SK-N-SH treated with all-trans-retinoic acid at 6 μM for 48 hours (cell line): ENCODE measurements around the gene CEP152.

ENCODE experiments used
- ARNTL ChIP-seq: fragments of 450-650 bp; formaldehyde crosslinking; IDR thresholded peaks from 2 replicates; pipeline ENCODE4 v1.5.0; 2020; ENCODE audit warnings: low read depth, mild to moderate bottlenecking, moderate library complexity, borderline replicate concordance
- GLIS3 ChIP-seq: fragments of 250-450 bp; sonication (Bioruptor Pico); IDR thresholded peaks from 2 replicates; pipeline ENCODE4 v1.5.0; 2020; ENCODE audit warnings: mild to moderate bottlenecking, moderate library complexity
- OSR1 ChIP-seq: fragments of 250-450 bp; sonication (Bioruptor Pico); IDR thresholded peaks from 2 replicates; pipeline ENCODE4 v1.8.0; 2022; ENCODE audit warnings: moderate library complexity, mild to moderate bottlenecking, inconsistent platforms
- PATZ1 ChIP-seq: fragments of 250-450 bp; sonication (Bioruptor Pico); IDR thresholded peaks from 2 replicates; pipeline ENCODE4 v1.8.0; 2020; ENCODE audit warnings: mild to moderate bottlenecking, moderate library complexity, borderline replicate concordance
- PPARA ChIP-seq: fragments of 250-450 bp; sonication (Bioruptor Pico); IDR thresholded peaks from 2 replicates; pipeline ENCODE4 v1.5.0; 2020; ENCODE audit warnings: mild to moderate bottlenecking, borderline replicate concordance
- RARB ChIP-seq: fragments of 250-450 bp; sonication (Bioruptor Pico); IDR thresholded peaks from 2 replicates; pipeline ENCODE4 v1.8.0; 2021; ENCODE audit warnings: mild to moderate bottlenecking, moderate library complexity
- TCF4 ChIP-seq: fragments of 250-450 bp; sonication (Bioruptor Pico); IDR thresholded peaks from 2 replicates; pipeline ENCODE4 v1.8.0; 2021; ENCODE audit warnings: mild to moderate bottlenecking, moderate library complexity, borderline replicate concordance
- ZFP3 ChIP-seq: fragments of 250-450 bp; sonication (Bioruptor Pico); IDR thresholded peaks from 2 replicates; pipeline ENCODE4 v1.5.0; 2020; ENCODE audit warnings: mild to moderate bottlenecking, moderate library complexity
- TF ChIP-seq, protein P1 (sequence below): fragments of 250-450 bp; sonication (Bioruptor Pico); IDR thresholded peaks from 2 replicates; pipeline ENCODE4 v1.5.1; 2020; ENCODE audit warnings: low read depth, mild to moderate bottlenecking, moderate library complexity

DNA sequence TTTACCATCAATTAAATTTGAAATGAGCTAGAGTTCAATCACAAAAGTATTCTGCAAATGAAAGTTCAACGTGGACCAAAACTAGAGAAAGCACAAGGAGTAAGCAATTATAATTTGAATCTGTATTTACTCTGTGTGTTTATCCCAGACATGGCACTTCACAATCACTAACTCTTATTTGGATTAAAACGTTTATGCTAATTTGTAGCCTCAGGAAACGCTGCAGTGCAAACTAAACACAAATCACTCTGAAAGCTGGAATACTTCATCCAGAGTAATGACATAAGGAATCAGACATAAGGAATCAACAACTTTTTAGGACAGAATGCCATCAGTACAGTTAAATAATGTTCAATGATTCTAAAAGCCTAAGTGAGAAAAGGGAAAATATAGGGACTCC is 18.5 kb downstream of the CEP152 start:
- TF ChIP-seq, protein P1, sequence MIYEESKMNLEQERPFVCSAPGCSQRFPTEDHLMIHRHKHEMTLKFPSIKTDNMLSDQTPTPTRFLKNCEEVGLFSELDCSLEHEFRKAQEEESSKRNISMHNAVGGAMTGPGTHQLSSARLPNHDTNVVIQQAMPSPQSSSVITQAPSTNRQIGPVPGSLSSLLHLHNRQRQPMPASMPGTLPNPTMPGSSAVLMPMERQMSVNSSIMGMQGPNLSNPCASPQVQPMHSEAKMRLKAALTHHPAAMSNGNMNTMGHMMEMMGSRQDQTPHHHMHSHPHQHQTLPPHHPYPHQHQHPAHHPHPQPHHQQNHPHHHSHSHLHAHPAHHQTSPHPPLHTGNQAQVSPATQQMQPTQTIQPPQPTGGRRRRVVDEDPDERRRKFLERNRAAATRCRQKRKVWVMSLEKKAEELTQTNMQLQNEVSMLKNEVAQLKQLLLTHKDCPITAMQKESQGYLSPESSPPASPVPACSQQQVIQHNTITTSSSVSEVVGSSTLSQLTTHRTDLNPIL (CRISPR knock-in tag), result no peak
- TF ChIP-seq PPARA (no peak), ZFP3 (CRISPR knock-in tag) (no peak), PATZ1 (CRISPR knock-in tag) (no peak), ARNTL (CRISPR knock-in tag) (no peak), OSR1 (CRISPR knock-in tag) (no peak), RARB (CRISPR knock-in tag) (no peak), GLIS3 (CRISPR knock-in tag) (no peak), TCF4 (CRISPR knock-in tag) (no peak)
